SK-N-SH (cell line): Measurements from ENCODE around the gene RBP2. TPM values are rescaled to one million over a fixed set of nuclear protein-coding genes. Genes with fewer than 3 reads are reported as not detected.

Experiments used
- CTCF ChIA-PET: fragments of 300-600, 350-600 bp; formaldehyde crosslinking; extraction: SDS; loops from one replicate; lab custom pipeline; 2021; lab: Yijun Ruan, JAX
- POLR2A ChIA-PET: fragments of 350-600 bp; sonication (Branson Sonifier 250); formaldehyde crosslinking; extraction: SDS; loops from one replicate; lab custom pipeline; 2020; ENCODE audit warnings: antibody characterized with exemption, inconsistent platforms; lab: Yijun Ruan, JAX
- DNase-seq: peaks from one replicate; pipeline ENCODE4 v3.0.0; 2012
- H2AFZ ChIP-seq: fragments of 200-600 bp; sonication (generic); 2 replicates; pipeline ENCODE4 v1.8.1; 2016; ENCODE audit warnings: antibody characterized with exemption, mild to moderate bottlenecking, low read depth
- H3F3A ChIP-seq: fragments of 200-600 bp; sonication (generic); replicated peaks from 2 replicates; pipeline ENCODE3; 2016; ENCODE audit warnings: antibody characterized with exemption, mild to moderate bottlenecking; ENCODE audit not compliant: insufficient read depth
- H3K27ac ChIP-seq, 2 experiments: fragments of 200-500 bp in 1 of 2; fragments of 200-600 bp in 1 of 2; sonication (Bioruptor generic) in 1 of 2; sonication (generic), shearing (Covaris generic) in 1 of 2; 2 replicates each; pipeline versions ENCODE4 v1.5.1 to v1.6.1; 2014 to 2016; ENCODE audit warnings: low read depth in 2 of 2, inconsistent platforms in 1 of 2, low read length in 1 of 2, mild to moderate bottlenecking in 1 of 2, mixed read lengths in 1 of 2
- H3K27me3 ChIP-seq: fragments of 200-600 bp; sonication (generic), shearing (Covaris generic); 2 replicates; pipeline ENCODE4 v1.6.1; 2016; ENCODE audit warnings: mixed run types; ENCODE audit not compliant: insufficient read depth
- H3K36me3 ChIP-seq, 2 experiments: fragments of 200-500 bp in 1 of 2; fragments of 200-600 bp in 1 of 2; sonication (Bioruptor generic) in 1 of 2; sonication (generic) in 1 of 2; replicated peaks in 1 of 2; 2 replicates each; pipeline versions ENCODE3 to v1.5.1; 2014 to 2016; ENCODE audit warnings: low read length in 1 of 2, mild to moderate bottlenecking in 1 of 2; ENCODE audit not compliant: insufficient read depth in 2 of 2, control insufficient read depth in 1 of 2
- H3K4me1 ChIP-seq, 2 experiments: fragments of 200-500 bp in 1 of 2; fragments of 200-600 bp in 1 of 2; sonication (Bioruptor generic) in 1 of 2; sonication (generic), shearing (Covaris generic) in 1 of 2; 2 replicates each; pipeline versions ENCODE4 v1.5.1 to v1.6.1; 2014 to 2016; ENCODE audit warnings: low read depth in 1 of 2, low read length in 1 of 2, mixed run types in 1 of 2; ENCODE audit not compliant: insufficient read depth in 2 of 2, control insufficient read depth in 1 of 2
- H3K4me2 ChIP-seq: fragments of 200-600 bp; sonication (generic), shearing (Covaris generic); 2 replicates; pipeline ENCODE4 v1.6.1; 2017; ENCODE audit warnings: mixed run types
- H3K4me3 ChIP-seq, 2 experiments: fragments of 200-500 bp in 1 of 2; fragments of 200-600 bp in 1 of 2; sonication (Bioruptor generic) in 1 of 2; sonication (generic), shearing (Covaris generic) in 1 of 2; 2 replicates each; pipeline versions ENCODE4 v1.5.1 to v1.8.1; 2014 to 2016; ENCODE audit warnings: low read depth in 2 of 2, inconsistent platforms in 1 of 2, low read length in 1 of 2, mild to moderate bottlenecking in 1 of 2, mixed read lengths in 1 of 2, moderate library complexity in 1 of 2
- H3K79me2 ChIP-seq: fragments of 200-600 bp; sonication (generic); 2 replicates; pipeline ENCODE4 v1.8.1; 2017; ENCODE audit warnings: mild to moderate bottlenecking; ENCODE audit not compliant: insufficient read depth
- H3K9ac ChIP-seq: fragments of 200-600 bp; sonication (generic); 2 replicates; pipeline ENCODE4 v1.6.1; 2017; ENCODE audit warnings: mixed run types
- H3K9me2 ChIP-seq: fragments of 200-600 bp; sonication (generic); 2 replicates; pipeline ENCODE4 v1.6.1; 2017; ENCODE audit warnings: mixed run types
- H3K9me3 ChIP-seq: fragments of 200-600 bp; sonication (generic); 2 replicates; pipeline ENCODE4 v1.6.1; 2017; ENCODE audit warnings: mixed run types, mild to moderate bottlenecking, moderate library complexity
- H4K20me1 ChIP-seq: fragments of 200-600 bp; sonication (generic); 2 replicates; pipeline ENCODE4 v1.6.1; 2017; ENCODE audit warnings: mild to moderate bottlenecking, mixed run types; ENCODE audit not compliant: insufficient read depth
- CTCF ChIP-seq: fragments of 200-600 bp; sonication (generic); IDR thresholded peaks from 2 replicates; pipeline ENCODE4 v1.6.1; 2017; ENCODE audit warnings: antibody characterized with exemption, mild to moderate bottlenecking, moderate library complexity
- FOSL2 ChIP-seq: IDR thresholded peaks from 2 replicates; pipeline ENCODE4 v1.4.0; 2012; ENCODE audit warnings: low read depth, mild to moderate bottlenecking, moderate library complexity, borderline replicate concordance
- IRF3 ChIP-seq: fragments of 150-350 bp; IDR thresholded peaks from 2 replicates; pipeline ENCODE4 v1.6.1; 2016; ENCODE audit warnings: mild to moderate bottlenecking, low read depth, low read length
- JUND ChIP-seq: IDR thresholded peaks from 2 replicates; pipeline ENCODE4 v1.4.0; 2012
- MEF2A ChIP-seq: IDR thresholded peaks from 2 replicates; pipeline ENCODE4 v1.4.0; 2012; ENCODE audit warnings: low read depth, borderline replicate concordance
- MXI1 ChIP-seq: IDR thresholded peaks from 2 replicates; pipeline ENCODE4 v1.6.1; 2012; ENCODE audit warnings: mild to moderate bottlenecking, low read depth, low read length, improper control_type of control experiment
- NRF1 ChIP-seq: IDR thresholded peaks from 2 replicates; pipeline ENCODE4 v1.6.1; 2012; ENCODE audit warnings: low read depth, mild to moderate bottlenecking, low read length
- PBX3 ChIP-seq: IDR thresholded peaks from 2 replicates; pipeline ENCODE4; 2012
- POLR2AphosphoS5 ChIP-seq: IDR thresholded peaks from 2 replicates; pipeline ENCODE4 v1.6.1; 2012; ENCODE audit warnings: low read depth, low read length
- RAD21 ChIP-seq: IDR thresholded peaks from 2 replicates; pipeline ENCODE4 v1.6.1; 2012; ENCODE audit warnings: mild to moderate bottlenecking, low read length
- REST ChIP-seq: IDR thresholded peaks from 2 replicates; pipeline ENCODE4 v1.6.1; 2012; ENCODE audit warnings: mild to moderate bottlenecking, low read depth, low read length, moderate library complexity
- RFX5 ChIP-seq: IDR thresholded peaks from 2 replicates; pipeline ENCODE4 v1.6.1; 2012; ENCODE audit warnings: mild to moderate bottlenecking, improper control_type of control experiment, low read length
- SIN3A ChIP-seq: IDR thresholded peaks from 2 replicates; pipeline ENCODE4 v1.6.1; 2012; ENCODE audit warnings: low read depth, mild to moderate bottlenecking, low read length, moderate library complexity, borderline replicate concordance
- TCF12 ChIP-seq: IDR thresholded peaks from 2 replicates; pipeline ENCODE4 v1.4.0; 2012
- TEAD4 ChIP-seq: IDR thresholded peaks from 2 replicates; pipeline ENCODE4 v1.4.0; 2012; ENCODE audit warnings: mild to moderate bottlenecking, borderline replicate concordance; ENCODE audit not compliant: insufficient read depth
- USF2 ChIP-seq: fragments of 150-350 bp; IDR thresholded peaks from 2 replicates; pipeline ENCODE4 v1.6.1; 2017; ENCODE audit warnings: antibody characterized with exemption, low read length, low read depth, borderline replicate concordance
- WGBS: methylation state at CpG from one replicate; pipeline ENCODE4 v1.1.6; 2017; ENCODE audit warnings: low lambda C conversion rate; 5-methylcytosine and 5-hydroxymethylcytosine counted together
- polyA plus RNA-seq, 3 experiments: library from polyadenylated mRNA; depleted of rRNA; stranded (reverse); fragments of >200 nt; gene quantifications; 2 replicates each; pipeline ENCODE4 v1.2.3, GENCODE V29; 2012
- TF ChIP-seq, protein P1 (sequence below): IDR thresholded peaks from 2 replicates; pipeline ENCODE4 v1.4.0; 2012; ENCODE audit warnings: low read depth

The RBP2 gene
- polyA plus RNA-seq, 1 of the 3 experiments (the other 2 are of a cell fraction): not detected

GRCh38 chr3:139480585-139480984 is 4.3 kb upstream of the RBP2 start (continued):
- TF ChIP-seq IRF3: no peak
- TF ChIP-seq, protein P1, sequence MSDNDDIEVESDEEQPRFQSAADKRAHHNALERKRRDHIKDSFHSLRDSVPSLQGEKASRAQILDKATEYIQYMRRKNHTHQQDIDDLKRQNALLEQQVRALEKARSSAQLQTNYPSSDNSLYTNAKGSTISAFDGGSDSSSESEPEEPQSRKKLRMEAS: no peak
- TF ChIP-seq REST: no peak
- TF ChIP-seq CTCF: no peak
- no peak for TF ChIP-seq PBX3
- no peak for TF ChIP-seq MEF2A
- no peak for TF ChIP-seq JUND
- no peak for TF ChIP-seq POLR2AphosphoS5
- no peak for TF ChIP-seq NRF1
- TF ChIP-seq, all 33 proteins: peak for 0

- H3K4me3 ChIP-seq: no peak overlapping the region
- ChIA-PET CTCF (no interaction called here), POLR2A (no interaction called here)
- H3K4me1 ChIP-seq: no peaks in the 10 kb centered on the region
- no peaks in the 10 kb centered on the region for H4K20me1 ChIP-seq
- no peaks in the 10 kb centered on the region for H3K9me2 ChIP-seq
- no peaks in the 10 kb centered on the region for H3K27me3 ChIP-seq
- no peak for DNase-seq
- H2AFZ ChIP-seq: no peak overlapping the region
- 30% methylated on average over 3 of the region's 3 CpGs for WGBS
- H3K4me2 ChIP-seq: no peak overlapping the region
- H3K79me2 ChIP-seq: no peaks in the 10 kb centered on the region
- H3K27ac ChIP-seq: no peak overlapping the region
- no peaks in the 10 kb centered on the region for H3F3A ChIP-seq
- no peak overlapping the region for H3K9ac ChIP-seq
- H3K36me3 ChIP-seq: no peaks in the 10 kb centered on the region
- no peaks in the 10 kb centered on the region for H3K9me3 ChIP-seq
- TF ChIP-seq RFX5 (no peak), RAD21 (no peak), MXI1 (no peak), FOSL2 (no peak), CTCF (no peak), MEF2A (no peak), TEAD4 (no peak), SIN3A (no peak), USF2 (no peak), TCF12 (no peak), JUND (no peak)
- TF ChIP-seq, protein P1: no peak
Measured at GRCh38 chr3:139477710-139478640, 1.7 kb upstream of the RBP2 start.
